ENCODE data around the gene LRRC7.

GRCh38 chr1:69752831-69753230, 185.1 kb downstream of the LRRC7 start:
- TF ChIP-seq CTCF (IDR thresholded peaks at IDR 0.05; ENCODE audit: borderline replicate concordance, extremely low read depth, low read length, poor library complexity, severe bottlenecking): no peak
- no peak for TF ChIP-seq EZH2 (IDR thresholded peaks at IDR 0.05; ENCODE audit: borderline replicate concordance, low read depth, low read length, severe bottlenecking)

Measured in DND-41 (cell line).